PC-9 (cell line): Measurements from ENCODE around the gene CCDC136. TPM values are rescaled to one million over a fixed set of nuclear protein-coding genes. Genes with fewer than 3 reads are reported as not detected.

Experiments
- BruUV-seq: library from RNA; stranded (reverse); fragments of 400-500 nt; replicated peaks from 2 replicates; lab custom pipeline; 2021; lab: Mats Ljungman, UMichigan
- CTCF ChIA-PET: fragments of 300-600 bp; sonication (Branson Sonifier 250); formaldehyde crosslinking; loops from one replicate; lab custom pipeline; 2022; ENCODE audit warnings: antibody characterized with exemption; lab: Charles Lee
- POLR2A ChIA-PET: fragments of 300-600 bp; sonication (Branson Sonifier 250); formaldehyde crosslinking; loops from one replicate; lab custom pipeline; 2022; ENCODE audit warnings: antibody characterized with exemption; ENCODE audit not compliant: unreplicated experiment; lab: Charles Lee
- DNase-seq, 2 experiments: peaks; one replicate each; pipeline versions ENCODE4 v3.0.0 to v3.0.0-alpha.2; 2015 to 2022; ENCODE audit warnings: mixed read lengths in 1 of 2
- H2AFZ ChIP-seq: fragments of 200-600 bp; sonication (generic); 2 replicates; pipeline ENCODE4 v1.8.1; 2017; ENCODE audit warnings: antibody characterized with exemption
- H3F3A ChIP-seq: fragments of 200-600 bp; sonication (generic); 2 replicates; pipeline ENCODE4 v1.8.1; 2017; ENCODE audit warnings: antibody characterized with exemption, mild to moderate bottlenecking, low read depth; ENCODE audit not compliant: insufficient read depth
- H3K27ac ChIP-seq: fragments of 200-600 bp; sonication (generic); 2 replicates; pipeline ENCODE4 v1.6.1; 2016; ENCODE audit warnings: mixed run types
- H3K27me3 ChIP-seq: fragments of 200-600 bp; sonication (generic); 2 replicates; pipeline ENCODE4 v1.6.1; 2016; ENCODE audit warnings: low read depth, mixed run types; ENCODE audit not compliant: insufficient read depth
- H3K36me3 ChIP-seq: fragments of 200-600 bp; sonication (generic); 2 replicates; pipeline ENCODE4 v1.6.1; 2016; ENCODE audit warnings: low read depth, mixed run types
- H3K4me1 ChIP-seq: fragments of 200-600 bp; sonication (generic); replicated peaks from 2 replicates; pipeline ENCODE4 v1.6.1; 2016; ENCODE audit warnings: mixed run types; ENCODE audit not compliant: insufficient read depth
- H3K4me2 ChIP-seq: fragments of 200-600 bp; sonication (generic); 2 replicates; pipeline ENCODE4 v1.6.1; 2017; ENCODE audit warnings: mixed run types
- H3K4me3 ChIP-seq: fragments of 200-600 bp; sonication (generic); 2 replicates; pipeline ENCODE4 v1.6.1; 2016; ENCODE audit warnings: mixed run types
- H3K79me2 ChIP-seq: fragments of 200-600 bp; sonication (generic); 2 replicates; pipeline ENCODE4 v1.6.1; 2017; ENCODE audit warnings: low read depth, mixed run types
- H3K9me2 ChIP-seq: fragments of 200-600 bp; sonication (generic); 2 replicates; pipeline ENCODE4 v1.8.1; 2017; ENCODE audit warnings: mild to moderate bottlenecking; ENCODE audit not compliant: insufficient read depth
- H3K9me3 ChIP-seq: fragments of 200-600 bp; sonication (generic); 2 replicates; pipeline ENCODE4 v1.8.1; 2016; ENCODE audit warnings: low read depth; ENCODE audit not compliant: insufficient read depth
- H4K20me1 ChIP-seq: fragments of 200-600 bp; sonication (generic); 2 replicates; pipeline ENCODE4 v1.8.1; 2017; ENCODE audit not compliant: insufficient read depth
- CTCF ChIP-seq: fragments of 200-600 bp; sonication (generic); conservative IDR thresholded peaks from 2 replicates; pipeline ENCODE4 v1.6.1; 2017; ENCODE audit warnings: mixed run types, antibody characterized with exemption, mild to moderate bottlenecking, moderate library complexity
- EZH2 ChIP-seq: fragments of 200-600 bp; sonication (generic); IDR thresholded peaks from 2 replicates; pipeline ENCODE4 v1.8.0; 2017; ENCODE audit warnings: antibody characterized with exemption, low read depth
- intact Hi-C: fragments of 100-400 bp; cut with micrococcal nuclease; formaldehyde crosslinking; loops from one replicate; pipeline ENCODE4 v1.10.0; 2022; ENCODE audit not compliant: unreplicated experiment
- total RNA-seq: library from RNA; stranded (reverse); gene quantifications from 2 replicates; pipeline ENCODE4 v1.2.3, GENCODE V29; 2021

Gene CCDC136
- total RNA-seq, 1 experiment from 2014 or later, result 7.1 TPM

- H3K36me3 ChIP-seq, result no peaks in the 10 kb centered on the region
- TF ChIP-seq CTCF (no peak), EZH2 (no peak)
- H3F3A ChIP-seq, result no peaks in the 10 kb centered on the region
- H3K4me2 ChIP-seq, result no peak overlapping the region
- H3K4me1 ChIP-seq, result no peaks in the 10 kb centered on the region
- no peaks in the 10 kb centered on the region for H3K79me2 ChIP-seq
- H3K9me2 ChIP-seq, result no peaks in the 10 kb centered on the region
- no peaks in the 10 kb centered on the region for H4K20me1 ChIP-seq
- no TSS peak for BruUV-seq
- ChIA-PET CTCF (no interaction called here), POLR2A (no interaction called here)
- H3K27me3 ChIP-seq, result no peaks in the 10 kb centered on the region
- H3K27ac ChIP-seq, result no peak overlapping the region
- intact Hi-C loops, result no loop called here
- H3K4me3 ChIP-seq, result no peak overlapping the region
- no peak overlapping the region for H2AFZ ChIP-seq
- no peak for DNase-seq
- no peaks in the 10 kb centered on the region for H3K9me3 ChIP-seq
Measured at GRCh38 chr7:128856001-128856718, 64.4 kb downstream of the CCDC136 start.

- H3K9me3 ChIP-seq, result no peaks in the 10 kb centered on the region
- no peak overlapping the region for H3K4me2 ChIP-seq
- H3K79me2 ChIP-seq, result peaks cover 9% of the 10 kb centered on the region
- H3K4me1 ChIP-seq, result peaks cover 4% of the 10 kb centered on the region
- no peaks in the 10 kb centered on the region for H3K27me3 ChIP-seq
- no peak for DNase-seq
- no peaks in the 10 kb centered on the region for H3K9me2 ChIP-seq
- POLR2A ChIA-PET, result no interaction called here
- H2AFZ ChIP-seq, result no peak overlapping the region
- BruUV-seq, result no TSS peak
- no peaks in the 10 kb centered on the region for H3K36me3 ChIP-seq
- H3F3A ChIP-seq, result 0 out of 2 replicates have a peak, but pooled peaks cover 4% of the 10 kb centered on the region
- intact Hi-C loops, result no loop called here
- H4K20me1 ChIP-seq, result peaks cover under 1% of the 10 kb centered on the region
- H3K27ac ChIP-seq, result no peak overlapping the region
- CTCF ChIA-PET, result no interaction called here
- H3K4me3 ChIP-seq, result no peak overlapping the region
- no peak for TF ChIP-seq CTCF
- no peak for TF ChIP-seq EZH2
Measured at GRCh38 chr7:128858380-128859231, 66.8 kb downstream of the CCDC136 start.

GRCh38 chr7:128859232-128860157 is 67.7 kb downstream of the CCDC136 start:
- intact Hi-C loops, result loop anchor here (5.0 kb wide), 1 partner anchor 67 kb away; the partner anchor contains the start of gene CCDC136

More at GRCh38 chr7:128859232-128860157, 67.7 kb downstream of the CCDC136 start:
- Histone ChIP-seq H2AFZ (no peak overlapping the region), H3K79me2 (peaks cover 15% of the 10 kb centered on the region), H3K36me3 (no peaks in the 10 kb centered on the region), H3K4me2 (no peak overlapping the region), H3K4me1 (peaks cover 10% of the 10 kb centered on the region), H3K9me2 (no peaks in the 10 kb centered on the region), H3K27ac (no peak overlapping the region), H3K9me3 (no peaks in the 10 kb centered on the region), H3K27me3 (no peaks in the 10 kb centered on the region), H4K20me1 (peaks cover 5% of the 10 kb centered on the region), H3F3A (0 out of 2 replicates have a peak, but pooled peaks cover 4% of the 10 kb centered on the region), H3K4me3 (no peak overlapping the region)
- DNase-seq, result no peak
- POLR2A ChIA-PET, result interaction anchor here (0.8 kb wide), 1 partner anchor 26 kb away, joined by 4 read pairs; no protein-coding TSS in a partner anchor
- TF ChIP-seq EZH2 (no peak), CTCF (no peak)
- BruUV-seq, result no TSS peak
- CTCF ChIA-PET, result no interaction called here
